Activated T-helper 9 cell treated with anti-CD3 and anti-CD28 coated beads, Interleukin-2, amount 50 U/mL, for 16 hours (primary cell): ENCODE results near the gene DHCR7.

ENCODE experiments used
- DNase-seq: peaks from one replicate; pipeline ENCODE4 v3.0.0-alpha.2; 2020; ENCODE audit warnings: low read depth

DHCR7 gene

DNA sequence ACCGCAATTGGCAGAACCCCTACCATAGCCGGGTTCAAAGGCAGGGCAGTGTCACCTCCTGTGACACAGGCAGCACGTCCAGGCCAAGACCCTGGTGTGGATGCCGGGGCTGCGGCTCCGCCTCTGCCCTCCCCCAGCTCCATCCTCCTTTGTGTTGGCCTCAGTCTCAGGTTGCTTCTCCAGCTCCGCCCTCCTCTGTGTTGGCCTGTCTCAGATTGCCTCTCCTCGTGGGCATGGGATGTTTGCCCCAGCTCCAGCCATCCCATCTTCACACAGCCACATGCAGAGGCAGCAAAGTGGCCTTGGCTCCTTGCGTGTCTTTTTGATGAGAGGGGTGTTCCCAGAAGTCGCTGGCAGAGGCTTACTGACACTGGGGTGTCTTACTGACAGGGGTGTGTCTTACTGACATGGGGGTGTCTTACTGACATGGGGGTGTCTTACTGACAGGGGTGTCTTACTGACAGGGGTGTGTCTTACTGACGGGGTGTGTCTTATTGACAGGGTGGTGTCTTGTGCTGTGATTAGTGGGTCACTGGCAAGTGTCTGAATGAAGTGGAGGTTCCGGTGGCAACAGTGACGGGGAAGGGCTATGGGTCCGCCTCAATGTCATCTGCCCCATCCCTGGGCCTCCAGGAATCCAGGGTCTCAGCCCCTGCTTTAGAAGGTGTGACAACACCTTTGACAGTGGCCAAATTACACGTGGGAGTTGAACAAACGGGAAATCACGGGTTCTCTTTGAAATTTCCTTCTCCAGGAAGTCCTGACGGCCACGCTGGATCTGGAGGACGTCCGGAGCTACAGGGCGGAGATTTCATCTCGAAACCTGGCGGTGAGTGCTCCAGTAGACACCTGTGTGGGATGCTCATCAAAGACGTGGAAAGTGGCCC, 29.7 kb upstream of the DHCR7 start:
- DNase-seq = no peak

GRCh38 chr11:71476926-71477640, 28.9 kb upstream of the DHCR7 start:
- DNase-seq = no peak

- DNase-seq = no peak
Observed at GRCh38 chr11:71476031-71476430, 27.8 kb upstream of the DHCR7 start.

DNA sequence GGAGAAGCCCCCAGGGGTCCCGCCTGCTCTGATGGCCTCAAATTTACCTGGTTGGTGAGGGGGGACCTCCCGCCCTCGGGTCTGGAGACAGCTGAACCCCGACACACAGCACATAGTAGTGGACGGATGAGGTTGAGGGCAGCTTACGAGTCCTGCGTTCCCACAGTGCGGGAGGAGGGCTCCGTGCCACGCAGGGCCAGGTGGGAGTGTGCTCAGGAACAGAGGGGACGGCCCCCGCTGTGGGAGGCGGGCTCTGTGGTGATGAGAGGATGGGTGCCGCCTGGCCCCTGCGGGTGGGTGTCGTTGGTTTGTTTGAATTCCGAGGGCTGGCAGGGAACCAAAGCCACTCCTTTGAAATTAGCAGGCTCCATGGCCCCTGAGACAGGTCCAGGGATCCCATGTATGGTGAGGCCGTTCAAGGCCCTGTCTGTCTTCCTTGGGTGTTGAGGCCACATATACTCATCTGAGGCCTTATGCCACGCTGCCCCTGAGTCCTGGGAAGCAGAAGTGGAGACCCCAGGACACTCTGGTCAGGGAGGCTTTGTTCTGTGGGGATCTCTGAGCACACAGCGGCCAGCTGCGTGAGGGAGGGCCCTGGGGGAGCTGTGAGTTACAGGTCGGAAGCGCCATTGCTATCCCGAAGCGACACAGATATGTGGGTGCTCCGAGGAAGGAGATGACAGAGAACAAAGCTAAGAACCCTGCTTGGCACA, 26.7 kb upstream of the DHCR7 start:
- no peak for DNase-seq

DNA sequence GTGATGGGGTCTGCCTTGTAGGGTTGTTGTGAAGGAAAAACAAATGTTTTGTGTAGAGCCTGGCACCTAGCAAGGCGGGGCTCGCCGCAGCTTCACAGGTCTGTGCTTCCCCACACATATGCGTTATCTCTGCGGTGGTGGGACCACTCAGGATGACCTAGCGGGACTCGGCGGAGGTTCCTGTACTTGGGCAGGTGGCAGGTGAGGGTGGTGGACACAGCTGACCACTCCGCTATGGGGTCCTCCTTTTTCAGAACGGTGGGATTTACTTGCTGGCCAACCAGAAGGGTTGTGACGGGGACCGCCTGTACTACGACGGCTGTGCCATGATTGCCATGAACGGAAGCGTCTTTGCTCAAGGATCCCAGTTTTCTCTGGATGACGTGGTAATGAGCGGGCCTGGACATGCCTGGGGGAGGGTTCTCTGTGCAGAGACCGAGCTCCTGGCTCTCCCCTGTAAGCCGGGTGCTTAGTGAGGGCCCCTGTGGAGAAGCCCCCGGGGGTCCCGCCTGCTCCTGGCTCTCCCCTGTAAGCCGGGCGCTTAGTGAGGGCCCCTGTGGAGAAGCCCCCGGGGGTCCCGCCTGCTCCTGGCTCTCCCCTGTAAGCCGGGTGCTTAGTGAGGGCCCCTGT, 26.1 kb upstream of the DHCR7 start:
- DNase-seq = no peak

DNA sequence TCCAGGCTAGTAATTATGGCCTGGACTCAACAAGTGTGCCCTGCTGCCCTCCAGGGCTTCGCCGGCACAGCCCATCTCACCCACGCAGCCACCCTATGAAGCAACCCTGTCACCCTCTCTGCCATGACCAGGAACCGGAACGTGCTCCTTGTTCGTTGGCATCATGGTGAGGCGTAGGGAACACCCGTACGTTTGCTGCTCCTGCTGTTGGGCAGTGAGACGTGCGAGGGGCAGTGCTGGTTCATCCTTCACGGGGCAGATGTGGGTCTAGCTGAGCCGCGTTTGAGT, 25.5 kb upstream of the DHCR7 start:
- no peak for DNase-seq

GRCh38 chr11:71472941-71473792, 25.0 kb upstream of the DHCR7 start:
- DNase-seq = no peak

DNA sequence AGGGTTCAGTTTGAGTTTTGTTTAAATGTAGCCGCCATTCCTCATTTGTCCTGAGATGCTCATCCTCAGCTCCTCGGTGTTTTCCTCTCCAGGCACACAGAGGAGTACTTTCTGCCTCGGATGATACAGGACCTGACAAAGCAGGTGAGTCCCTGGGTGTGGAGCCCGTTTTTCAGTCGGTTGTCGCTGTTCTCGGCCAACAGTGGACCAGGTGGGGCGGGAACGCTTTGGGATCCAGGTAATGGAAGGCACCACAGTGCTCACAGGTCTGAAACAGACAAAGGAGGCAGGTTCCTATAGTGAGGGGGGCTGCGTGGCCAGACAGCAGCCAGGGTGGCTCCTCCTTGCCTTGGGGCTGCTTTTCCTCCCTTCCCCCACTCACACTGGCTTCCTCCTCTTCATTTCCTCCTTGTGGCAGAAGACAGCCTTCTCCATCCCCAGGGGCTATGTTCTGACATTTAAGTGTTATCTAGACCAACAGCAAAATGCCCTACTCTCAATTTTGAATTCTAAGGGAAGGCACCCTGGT, 24.2 kb upstream of the DHCR7 start:
- DNase-seq = no peak

DNA sequence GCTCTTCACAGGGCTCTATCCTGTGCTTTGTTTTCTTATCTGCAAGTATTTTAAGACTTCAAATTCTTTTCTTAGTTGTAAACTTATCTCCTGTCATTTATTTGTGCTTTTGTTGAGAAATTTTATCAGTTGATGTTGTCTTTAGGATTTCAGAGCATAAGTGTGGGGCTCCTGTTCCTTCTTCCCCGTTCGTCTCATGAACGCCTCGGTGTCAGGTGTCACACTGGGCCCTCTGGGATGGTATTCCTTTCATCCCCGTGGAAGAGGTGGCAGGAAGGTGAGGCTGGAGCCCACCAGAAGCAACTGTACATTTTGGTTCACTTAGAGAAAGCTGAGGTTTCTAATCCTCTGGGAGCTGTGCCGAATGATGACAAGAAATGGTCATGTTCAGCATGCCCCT, 22.8 kb upstream of the DHCR7 start:
- no peak for DNase-seq

DNA sequence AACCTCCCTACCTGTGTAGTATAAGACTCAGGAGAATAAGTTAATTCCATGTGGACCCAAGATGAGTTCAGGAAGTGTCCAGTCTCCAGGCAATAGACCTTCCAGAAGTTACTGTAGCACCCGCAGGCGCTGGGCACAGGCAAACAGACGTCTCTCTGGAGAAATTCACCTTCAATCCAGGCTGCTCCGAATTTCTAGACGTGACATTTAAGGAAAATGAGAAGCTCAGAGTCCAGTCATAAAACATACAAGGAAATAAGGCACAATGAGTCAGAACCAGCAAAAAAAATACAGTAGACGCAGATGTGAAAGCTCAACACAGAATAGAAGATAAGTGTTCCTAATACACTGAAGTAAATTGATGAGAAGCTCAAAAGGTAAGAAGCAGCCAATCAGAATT, 19.0 kb upstream of the DHCR7 start:
- DNase-seq = no peak

DNA sequence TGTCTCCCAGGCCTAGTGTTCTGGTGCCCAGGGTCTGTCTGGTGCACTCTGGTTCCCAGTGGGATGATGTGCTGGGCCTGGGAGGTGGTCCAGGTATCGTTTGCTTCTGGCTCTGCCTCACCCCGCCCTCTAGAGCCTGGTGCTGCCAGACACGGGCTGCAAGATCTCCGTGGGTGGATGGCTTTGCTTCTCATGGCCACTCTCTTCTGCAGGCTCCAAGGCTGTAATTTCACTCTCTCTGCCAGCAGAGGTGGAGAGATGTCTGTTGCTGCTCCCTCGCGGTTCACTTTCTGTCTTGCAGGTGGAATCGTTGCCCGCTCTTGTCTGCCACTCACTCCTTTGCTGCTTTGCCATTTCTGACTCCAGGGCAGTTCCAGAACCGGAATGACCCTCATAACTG, 18.2 kb upstream of the DHCR7 start:
- no peak for DNase-seq

DNA sequence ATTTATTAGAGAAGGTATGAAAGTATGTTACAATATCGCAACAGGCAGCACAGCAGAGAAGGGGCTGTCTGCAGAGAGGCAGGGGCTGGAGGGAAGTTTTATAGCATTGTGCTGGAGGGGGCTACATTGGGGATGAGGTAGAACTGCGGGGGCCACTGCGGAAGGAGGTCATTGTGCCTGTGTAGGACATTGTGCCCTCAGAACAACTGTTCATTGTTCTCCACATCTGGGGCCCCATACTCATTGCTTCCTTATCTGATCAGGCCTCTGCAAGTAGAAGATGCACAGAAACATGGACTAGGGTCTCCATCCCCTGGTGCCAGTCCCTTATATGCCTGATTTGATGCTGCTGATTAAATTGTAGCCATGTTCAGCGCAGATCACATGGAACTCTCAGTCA, 16.9 kb upstream of the DHCR7 start:
- no peak for DNase-seq

GRCh38 chr11:71463331-71464211, 15.4 kb upstream of the DHCR7 start:
- DNase-seq = no peak

DNA sequence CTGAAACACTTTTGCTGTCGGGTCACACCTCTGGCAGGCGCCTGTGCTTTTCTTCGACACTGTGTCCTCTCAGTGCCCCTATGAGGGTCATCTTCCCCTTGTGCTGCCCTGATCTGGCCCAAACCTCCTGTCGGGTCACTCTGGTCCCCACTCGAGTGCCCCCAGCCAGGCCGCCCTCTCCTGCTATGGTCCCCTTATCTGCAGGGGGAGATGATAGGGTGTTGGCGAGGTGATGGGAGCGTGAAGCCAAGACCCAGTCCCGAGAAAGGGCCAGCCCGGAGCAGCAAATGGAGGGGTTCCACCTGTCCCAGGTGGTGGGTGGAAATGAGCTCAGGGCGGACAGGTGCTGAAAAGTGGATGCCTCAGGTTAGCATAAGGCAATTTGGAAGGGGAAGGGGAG, 14.5 kb upstream of the DHCR7 start:
- no peak for DNase-seq

DNA sequence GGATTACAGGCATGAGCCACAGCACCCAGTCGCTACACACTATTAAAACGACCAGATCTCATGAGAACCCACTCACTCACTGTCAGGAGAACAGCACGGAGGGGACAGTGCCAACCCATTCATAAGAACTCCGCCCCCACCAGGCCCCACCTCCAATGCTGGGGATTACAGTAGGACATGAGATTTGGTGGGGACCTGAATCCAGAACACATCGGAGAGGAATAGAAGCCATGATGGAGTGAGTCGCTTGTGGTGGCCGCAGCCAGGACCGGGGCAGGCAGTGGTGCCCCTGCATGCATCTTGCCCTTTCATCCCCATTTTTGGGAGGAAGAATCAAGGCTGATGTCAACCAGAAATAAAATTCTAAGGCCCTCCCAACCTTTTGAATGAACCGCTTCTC, 13.5 kb upstream of the DHCR7 start:
- no peak for DNase-seq

DNA sequence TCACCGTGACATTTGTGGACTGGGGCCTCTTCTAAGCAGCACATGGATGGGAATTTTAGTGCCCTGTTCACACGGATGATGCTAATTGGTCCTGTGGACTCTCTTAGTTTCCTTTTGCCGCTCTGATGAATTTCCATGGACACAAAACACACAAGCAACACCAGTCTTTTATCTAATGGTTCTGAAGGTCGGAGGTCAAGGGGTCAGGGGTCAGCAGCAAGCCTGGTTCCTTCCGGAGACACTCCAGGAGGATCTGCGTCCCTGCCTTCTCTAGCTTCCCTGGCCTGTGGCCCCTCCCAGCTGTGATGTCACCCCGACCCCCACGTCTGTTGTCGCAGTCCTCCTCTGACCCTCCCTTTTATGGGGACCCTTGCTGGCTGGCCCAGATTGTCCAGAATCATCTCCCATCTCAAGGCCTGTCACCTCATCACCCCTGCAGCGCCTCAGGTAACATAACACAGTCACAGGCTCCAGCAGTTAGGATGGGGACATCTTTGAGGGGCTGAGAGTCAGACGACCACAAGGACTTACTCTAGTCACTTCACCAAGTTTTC, 11.7 kb upstream of the DHCR7 start:
- DNase-seq = no peak

DNA sequence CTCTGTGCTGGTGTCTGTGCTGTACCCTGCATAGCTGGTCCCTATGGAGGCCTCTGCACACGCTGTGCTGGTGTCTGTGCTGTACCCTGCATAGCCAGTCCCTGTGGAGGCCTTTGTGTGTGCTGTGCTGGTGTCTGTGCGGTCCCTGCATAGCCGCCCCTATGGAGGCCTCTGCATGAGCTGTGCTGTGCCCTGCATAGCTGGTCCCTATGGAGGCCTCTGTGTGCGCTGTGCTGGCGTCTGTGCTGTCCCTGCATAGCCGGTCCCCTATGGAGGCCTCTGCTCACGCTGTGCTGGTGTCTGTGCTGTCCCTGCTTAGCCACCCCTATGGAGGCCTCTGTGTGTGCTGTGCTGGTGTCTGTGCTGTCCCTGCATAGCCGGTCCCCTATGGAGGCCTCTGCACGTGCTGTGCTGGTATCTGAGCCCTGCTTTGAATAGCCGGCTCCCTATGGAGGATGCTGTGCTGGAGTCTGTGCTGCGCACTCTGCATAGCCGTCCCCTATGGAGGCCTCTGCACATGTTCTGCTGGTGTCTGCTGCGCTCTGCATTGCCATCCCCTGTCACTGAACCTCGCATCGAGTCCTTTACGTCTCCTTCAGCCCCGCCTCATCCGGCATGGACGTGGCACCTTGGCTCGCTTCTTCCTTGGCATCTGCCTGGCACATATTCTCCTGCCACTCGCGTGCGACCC, 11.0 kb upstream of the DHCR7 start:
- DNase-seq = no peak

DNA sequence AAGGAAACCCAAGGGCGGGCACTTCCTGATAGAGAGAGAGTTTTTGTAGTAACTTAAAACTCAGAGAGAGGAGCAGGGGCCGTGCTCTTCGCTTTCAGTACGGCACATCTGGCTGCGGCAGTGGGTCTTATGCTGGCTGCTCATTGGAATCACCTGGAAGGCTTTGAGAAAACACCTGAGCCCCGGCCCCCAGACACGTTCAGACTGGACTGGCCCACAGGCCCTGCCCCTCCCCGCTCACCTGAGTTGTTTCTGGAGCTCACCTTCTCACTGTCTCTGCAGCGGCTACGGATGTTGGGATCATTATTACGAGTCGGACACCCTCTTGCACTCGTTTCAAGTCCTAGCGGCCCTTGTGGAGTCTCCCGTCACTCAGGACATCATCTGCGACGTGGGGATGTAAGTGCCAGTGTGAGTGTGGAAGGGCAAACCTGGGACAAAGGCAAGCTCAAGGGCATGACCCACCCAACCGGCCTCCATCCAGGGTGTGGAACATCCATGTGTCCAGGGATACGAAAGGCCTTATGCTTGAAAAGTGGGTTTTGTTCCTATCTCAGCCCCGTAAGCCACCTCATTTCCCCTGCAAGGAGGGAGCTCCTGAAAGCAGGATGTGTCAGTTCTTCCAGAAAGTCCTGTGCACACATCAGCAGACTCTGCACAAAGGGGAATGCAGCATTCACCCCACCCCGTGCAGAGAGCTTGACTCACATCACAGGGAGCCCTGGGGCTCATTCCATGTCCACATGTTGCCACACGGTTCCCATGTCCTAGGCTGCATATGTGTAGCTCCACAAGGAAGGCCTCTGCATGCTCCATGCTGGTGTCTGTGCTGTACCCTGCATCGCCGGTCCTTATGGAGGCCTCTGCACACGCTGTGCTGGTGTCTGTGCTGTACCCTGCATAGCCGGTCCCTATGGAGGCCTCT, 10.2 kb upstream of the DHCR7 start:
- no peak for DNase-seq
